Measurements from ENCODE around the gene TRIM21. TPM values are rescaled to one million over a fixed set of nuclear protein-coding genes. Genes with fewer than 3 reads are reported as not detected.

The TRIM21 gene
- total RNA-seq, 1 donor from 2014 or later, result 30.8 TPM

Other genes with a start within 250 kb of the TRIM21 start
- gene OR52B4, start 25.3 kb downstream of the TRIM21 start, total RNA-seq (ENCODE audit: insufficient read depth, low replicate concordance), result 0.72 TPM
- not detected for gene OR52K2, start 55.6 kb upstream of the TRIM21 start, total RNA-seq (ENCODE audit: insufficient read depth, low replicate concordance)
- 0.96 TPM for gene OR52K1, start 88.9 kb upstream of the TRIM21 start, total RNA-seq (ENCODE audit: insufficient read depth, low replicate concordance)
- gene OR52M1, start 151.5 kb upstream of the TRIM21 start, total RNA-seq (ENCODE audit: insufficient read depth, low replicate concordance), result 1.9 TPM
- 4.8 TPM for gene OR52I2, start 188.0 kb upstream of the TRIM21 start, total RNA-seq (ENCODE audit: insufficient read depth, low replicate concordance)
- gene OR52I1, start 200.3 kb upstream of the TRIM21 start, total RNA-seq (ENCODE audit: insufficient read depth, low replicate concordance), result 5.5 TPM
- 12.5 TPM for gene TRIM68, start 214.5 kb upstream of the TRIM21 start, total RNA-seq (ENCODE audit: insufficient read depth, low replicate concordance)
- gene OR51D1, start 243.8 kb upstream of the TRIM21 start, total RNA-seq (ENCODE audit: insufficient read depth, low replicate concordance), result 3.1 TPM